Hepatocyte (in vitro differentiated cells): ENCODE data around the gene CORO6. TPM values are rescaled to one million over a fixed set of nuclear protein-coding genes. Genes with fewer than 3 reads are reported as not detected.

ENCODE experiments used
- DNase-seq: peaks from one replicate; pipeline ENCODE4 v3.0.0-alpha.2; 2016; ENCODE audit warnings: low spot score
- H2AFZ ChIP-seq: fragments of 200-600 bp; sonication (generic); 2 replicates; pipeline ENCODE4 v1.6.0; 2016; ENCODE audit warnings: antibody characterized with exemption, mild to moderate bottlenecking
- H3K27ac ChIP-seq: fragments of 200-600 bp; sonication (generic); 2 replicates; pipeline ENCODE4 v1.5.1; 2016; ENCODE audit warnings: mild to moderate bottlenecking
- H3K27me3 ChIP-seq: fragments of 200-600 bp; sonication (generic); 2 replicates; pipeline ENCODE4 v1.6.1; 2016
- H3K36me3 ChIP-seq: fragments of 200-600 bp; sonication (generic); replicated peaks from 2 replicates; pipeline ENCODE4 v1.5.1; 2016; ENCODE audit warnings: low read depth; ENCODE audit not compliant: insufficient read depth
- H3K4me1 ChIP-seq: fragments of 200-600 bp; sonication (generic); 2 replicates; pipeline ENCODE4 v1.5.1; 2016; ENCODE audit warnings: mild to moderate bottlenecking, moderate library complexity; ENCODE audit not compliant: insufficient read depth
- H3K4me2 ChIP-seq: fragments of 200-600 bp; sonication (generic); 2 replicates; pipeline ENCODE4 v1.6.0; 2016
- H3K4me3 ChIP-seq: fragments of 200-600 bp; sonication (generic); 2 replicates; pipeline ENCODE4 v1.5.1; 2016; ENCODE audit warnings: mild to moderate bottlenecking
- H3K79me2 ChIP-seq: fragments of 200-600 bp; sonication (generic); 2 replicates; pipeline ENCODE4 v1.6.0; 2017; ENCODE audit warnings: mild to moderate bottlenecking
- H3K9me2 ChIP-seq: fragments of 200-600 bp; sonication (generic); replicated peaks from 2 replicates; pipeline ENCODE4 v1.6.0; 2017; ENCODE audit warnings: mild to moderate bottlenecking; ENCODE audit not compliant: insufficient read depth
- H3K9me3 ChIP-seq: fragments of 200-600 bp; sonication (generic); 2 replicates; pipeline ENCODE4 v1.5.1; 2016; ENCODE audit warnings: low read depth, mild to moderate bottlenecking
- H4K20me1 ChIP-seq: fragments of 200-600 bp; sonication (generic); 2 replicates; pipeline ENCODE4 v1.6.0; 2016; ENCODE audit warnings: mild to moderate bottlenecking; ENCODE audit not compliant: insufficient read depth, poor library complexity, severe bottlenecking
- EZH2 ChIP-seq: fragments of 200-600 bp; sonication (generic); IDR thresholded peaks from 2 replicates; pipeline ENCODE4 v1.6.1; 2016; ENCODE audit warnings: antibody characterized with exemption, mild to moderate bottlenecking, borderline replicate concordance
- EZH2phosphoT487 ChIP-seq: fragments of 200-600 bp; sonication (generic); IDR thresholded peaks from one replicate; pipeline ENCODE4 v1.6.1; 2018; ENCODE audit warnings: antibody characterized with exemption, mild to moderate bottlenecking, low read depth, moderate library complexity; ENCODE audit not compliant: unreplicated experiment, severe bottlenecking
- WGBS: methylation state at CpG from one replicate; pipeline ENCODE4 v1.1.6; 2016; ENCODE audit warnings: low lambda C conversion rate; ENCODE audit errors: missing lambda C conversion rate; 5-methylcytosine and 5-hydroxymethylcytosine counted together
- polyA plus RNA-seq: library from polyadenylated mRNA; unstranded; fragments of >200 nt; fragmentation: Nextera tagmentation; extraction: Ambion mirVana; gene quantifications from 2 replicates; pipeline ENCODE4 v1.2.1, GENCODE V29; 2016
- total RNA-seq: library from RNA; depleted of rRNA; stranded (reverse); fragments of >200 nt; gene quantifications from 2 replicates; pipeline ENCODE4 v1.2.3, GENCODE V29; 2014
- TF ChIP-seq, protein P1 (sequence below): fragments of 200-600 bp; sonication (generic); IDR thresholded peaks from 2 replicates; pipeline ENCODE4 v1.5.1; 2016; ENCODE audit warnings: antibody characterized with exemption, mild to moderate bottlenecking; ENCODE audit not compliant: poor library complexity

Gene CORO6
- total and polyA plus RNA-seq, 2 experiments from 2014 or later: 0.83 to 1.9 TPM

DNA sequence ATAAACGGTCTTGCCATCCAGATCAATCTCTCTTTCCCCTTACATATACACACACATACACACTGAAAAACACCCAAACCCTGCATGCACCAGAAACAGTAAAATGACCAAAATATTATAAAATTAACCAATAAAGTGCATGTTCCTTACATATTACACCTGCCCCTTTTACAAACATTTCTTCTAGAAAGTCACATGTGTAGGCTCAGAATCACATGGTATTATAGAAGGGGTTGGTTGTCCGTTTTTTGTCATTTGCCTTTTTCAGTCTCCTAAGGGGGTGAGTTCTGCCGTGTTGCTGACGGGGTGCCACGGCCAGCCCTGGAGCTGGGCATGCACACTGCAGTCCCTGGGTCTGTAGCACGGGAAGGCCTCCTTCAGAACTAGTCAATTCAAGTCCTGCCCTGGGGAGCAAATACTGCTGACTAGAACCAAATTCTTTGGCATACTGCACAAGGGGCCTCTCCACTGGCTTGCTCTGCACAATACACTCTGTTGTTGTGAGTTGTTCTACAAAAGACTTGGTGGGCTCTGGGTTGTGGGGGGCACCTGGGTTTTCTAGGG, 8.0 kb upstream of the CORO6 start:
- WGBS: 94% methylated on average over 6 of the region's 6 CpGs
- Histone ChIP-seq H3K9me2 (no peaks in the 10 kb centered on the region), H3K4me2 (no peak overlapping the region), H4K20me1 (no peaks in the 10 kb centered on the region), H3K27me3 (no peaks in the 10 kb centered on the region), H2AFZ (no peak overlapping the region), H3K79me2 (no peaks in the 10 kb centered on the region), H3K9me3 (no peaks in the 10 kb centered on the region), H3K36me3 (no peaks in the 10 kb centered on the region), H3K4me3 (no peak overlapping the region), H3K27ac (no peak overlapping the region), H3K4me1 (no peaks in the 10 kb centered on the region)
- TF ChIP-seq EZH2: no peak
- no peak for TF ChIP-seq EZH2phosphoT487
- TF ChIP-seq, protein P1, sequence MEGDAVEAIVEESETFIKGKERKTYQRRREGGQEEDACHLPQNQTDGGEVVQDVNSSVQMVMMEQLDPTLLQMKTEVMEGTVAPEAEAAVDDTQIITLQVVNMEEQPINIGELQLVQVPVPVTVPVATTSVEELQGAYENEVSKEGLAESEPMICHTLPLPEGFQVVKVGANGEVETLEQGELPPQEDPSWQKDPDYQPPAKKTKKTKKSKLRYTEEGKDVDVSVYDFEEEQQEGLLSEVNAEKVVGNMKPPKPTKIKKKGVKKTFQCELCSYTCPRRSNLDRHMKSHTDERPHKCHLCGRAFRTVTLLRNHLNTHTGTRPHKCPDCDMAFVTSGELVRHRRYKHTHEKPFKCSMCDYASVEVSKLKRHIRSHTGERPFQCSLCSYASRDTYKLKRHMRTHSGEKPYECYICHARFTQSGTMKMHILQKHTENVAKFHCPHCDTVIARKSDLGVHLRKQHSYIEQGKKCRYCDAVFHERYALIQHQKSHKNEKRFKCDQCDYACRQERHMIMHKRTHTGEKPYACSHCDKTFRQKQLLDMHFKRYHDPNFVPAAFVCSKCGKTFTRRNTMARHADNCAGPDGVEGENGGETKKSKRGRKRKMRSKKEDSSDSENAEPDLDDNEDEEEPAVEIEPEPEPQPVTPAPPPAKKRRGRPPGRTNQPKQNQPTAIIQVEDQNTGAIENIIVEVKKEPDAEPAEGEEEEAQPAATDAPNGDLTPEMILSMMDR: no peak
- no peak for DNase-seq

DNA sequence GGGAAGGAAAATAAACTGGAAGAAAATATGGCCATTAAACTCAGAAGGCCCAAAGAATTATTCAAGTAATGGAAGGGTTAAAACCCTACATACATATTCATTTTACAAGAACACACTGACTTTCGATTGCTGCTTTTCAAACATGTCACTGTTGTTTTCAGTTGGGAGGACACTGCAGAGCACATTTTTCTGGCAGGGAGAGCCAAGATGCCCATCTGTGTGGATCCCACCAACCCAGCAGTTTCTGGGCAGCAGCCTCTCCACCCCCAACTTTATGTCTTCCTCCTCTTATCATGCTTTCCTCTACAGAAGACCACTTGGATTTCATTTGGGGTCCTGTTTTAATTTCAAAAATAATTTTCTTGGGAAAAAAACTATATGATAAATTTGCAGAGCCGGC, 7.1 kb upstream of the CORO6 start:
- no peak for TF ChIP-seq EZH2
- TF ChIP-seq, protein P1: no peak
- no peak for TF ChIP-seq EZH2phosphoT487

DNA sequence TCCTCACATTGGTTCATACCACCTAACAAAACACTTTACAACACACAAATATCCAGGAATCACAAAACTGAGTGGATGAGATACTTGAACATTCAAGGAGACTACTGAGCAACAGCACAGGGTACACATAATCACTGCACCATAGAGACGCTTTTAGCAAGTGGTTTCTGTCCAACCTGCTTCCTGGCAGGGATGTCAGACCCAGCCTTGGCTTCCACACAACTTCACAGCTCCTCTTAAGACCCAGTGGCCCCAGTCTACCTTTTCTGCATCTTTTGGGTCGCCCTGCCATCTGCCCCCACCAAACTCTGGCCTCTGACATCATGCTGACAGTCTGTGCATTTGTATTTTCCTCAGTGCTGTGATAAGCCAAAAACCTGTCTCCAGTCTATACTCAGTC, 5.9 kb upstream of the CORO6 start:
- H4K20me1 ChIP-seq: no peaks in the 10 kb centered on the region
- no peaks in the 10 kb centered on the region for H3K9me2 ChIP-seq
- no peaks in the 10 kb centered on the region for H3K36me3 ChIP-seq
- no peak overlapping the region for H3K27ac ChIP-seq
- H3K4me2 ChIP-seq: no peak overlapping the region
- TF ChIP-seq EZH2 (no peak), EZH2phosphoT487 (no peak)
- TF ChIP-seq, protein P1: no peak
- no peak overlapping the region for H2AFZ ChIP-seq
- H3K4me1 ChIP-seq: no peaks in the 10 kb centered on the region
- no peaks in the 10 kb centered on the region for H3K9me3 ChIP-seq
- no peak for DNase-seq
- peaks cover 3% of the 10 kb centered on the region for H3K27me3 ChIP-seq
- H3K4me3 ChIP-seq: no peak overlapping the region
- 95% methylated on average over 2 of the region's 2 CpGs for WGBS
- H3K79me2 ChIP-seq: no peaks in the 10 kb centered on the region

More for the DNA sequence above, 7.1 kb upstream of the CORO6 start:
- no peak overlapping the region for H2AFZ ChIP-seq
- H3K4me2 ChIP-seq: no peak overlapping the region
- H4K20me1 ChIP-seq: no peaks in the 10 kb centered on the region
- H3K9me2 ChIP-seq: no peaks in the 10 kb centered on the region
- H3K27me3 ChIP-seq: no peaks in the 10 kb centered on the region
- H3K36me3 ChIP-seq: no peaks in the 10 kb centered on the region
- WGBS: 69% methylated on average over 2 of the region's 2 CpGs
- no peaks in the 10 kb centered on the region for H3K9me3 ChIP-seq
- H3K4me3 ChIP-seq: no peak overlapping the region
- H3K27ac ChIP-seq: no peak overlapping the region
- DNase-seq: no peak
- no peaks in the 10 kb centered on the region for H3K4me1 ChIP-seq
- no peaks in the 10 kb centered on the region for H3K79me2 ChIP-seq
